GM12878 (cell line): Measurements from ENCODE around the gene PLXNC1. TPM values are rescaled to one million over a fixed set of nuclear protein-coding genes. Genes with fewer than 3 reads are reported as not detected.

Source experiments
- ATAC-seq: fragments of 200-7000 bp; cut with Tn5 transposase; 3 replicates; pipeline ENCODE4 v1.9.1; 2020; ENCODE audit warnings: mild to moderate bottlenecking, moderate library complexity
- BruUV-seq: library from RNA; stranded (reverse); fragments of 400-500 nt; replicated peaks from 2 replicates; lab custom pipeline; 2021; lab: Mats Ljungman, UMichigan
- CTCF ChIA-PET: fragments of 300-600 bp; sonication (Branson Sonifier 250); formaldehyde crosslinking; extraction: SDS; loops from one replicate; lab custom pipeline; 2021; ENCODE audit warnings: inconsistent platforms; lab: Yijun Ruan, JAX
- POLR2A ChIA-PET: fragments of 350-600 bp; formaldehyde crosslinking; extraction: SDS; loops from one replicate; lab custom pipeline; 2021; ENCODE audit warnings: inconsistent platforms; lab: Charles Lee
- RAD21 ChIA-PET: fragments of 300-600 bp; sonication (Branson Sonifier 250); formaldehyde crosslinking; loops from one replicate; lab custom pipeline; 2023; ENCODE audit warnings: antibody characterized with exemption; ENCODE audit not compliant: unreplicated experiment; lab: Charles Lee
- SMC1A ChIA-PET: fragments of 300-600 bp; sonication (Branson Sonifier 250); formaldehyde crosslinking; loops from one replicate; lab custom pipeline; 2023; ENCODE audit not compliant: unreplicated experiment, uncharacterized antibody; lab: Charles Lee
- DNase-seq: peaks from one replicate; pipeline ENCODE4 v3.0.0-alpha.2; 2011; ENCODE audit warnings: low read depth, low spot score
- FAIRE-seq: peaks from 3 replicates; lab custom pipeline; 2011; peaks lifted over from hg19 to GRCh38; lab: Jason Lieb, UNC
- H2AFZ ChIP-seq: 2 replicates; pipeline ENCODE4 v1.6.0; 2011; ENCODE audit warnings: low read depth, low read length, control low read depth; ENCODE audit not compliant: control insufficient read depth
- H3K27ac ChIP-seq: 2 replicates; pipeline ENCODE4 v1.5.1; 2011; ENCODE audit warnings: control low read depth; ENCODE audit not compliant: control insufficient read depth, insufficient read depth
- H3K27me3 ChIP-seq, 2 experiments: replicated peaks in 1 of 2; 2 replicates each; pipeline versions ENCODE4 v1.6.0 to v1.6.1; 2011; ENCODE audit warnings: low read length in 1 of 2; ENCODE audit not compliant: control insufficient read depth in 2 of 2, insufficient read depth in 2 of 2
- H3K36me3 ChIP-seq, 2 experiments: 2 replicates each; pipeline ENCODE4 v1.5.1; 2011; ENCODE audit warnings: low read length in 1 of 2; ENCODE audit not compliant: control insufficient read depth in 2 of 2, insufficient read depth in 2 of 2
- H3K4me1 ChIP-seq: 2 replicates; pipeline ENCODE4 v1.6.1; 2011; ENCODE audit warnings: mild to moderate bottlenecking, low read length, moderate library complexity, mixed read lengths; ENCODE audit not compliant: control insufficient read depth, insufficient read depth
- H3K4me2 ChIP-seq: 2 replicates; pipeline ENCODE4 v1.6.0; 2011; ENCODE audit warnings: control low read depth; ENCODE audit not compliant: control insufficient read depth, insufficient read depth
- H3K4me3 ChIP-seq: fragments of 200-600 bp; sonication (generic); 2 replicates; pipeline ENCODE4 v1.5.1; 2016
- H3K79me2 ChIP-seq: 2 replicates; pipeline ENCODE4 v1.6.0; 2011; ENCODE audit warnings: low read length; ENCODE audit not compliant: control insufficient read depth, insufficient read depth
- H3K9ac ChIP-seq: 2 replicates; pipeline ENCODE4 v1.8.0; 2011; ENCODE audit warnings: low read length, control low read depth, mixed read lengths; ENCODE audit not compliant: control insufficient read depth, insufficient read depth
- H3K9me3 ChIP-seq: replicated peaks from 3 replicates; pipeline ENCODE4 v1.5.1; 2011; ENCODE audit warnings: mild to moderate bottlenecking, low read length; ENCODE audit not compliant: control insufficient read depth, insufficient read depth
- H4K20me1 ChIP-seq: 2 replicates; pipeline ENCODE4 v1.6.0; 2011; ENCODE audit not compliant: control insufficient read depth, insufficient read depth
- BACH1 ChIP-seq: fragments of 450-650 bp; IDR thresholded peaks from 2 replicates; pipeline ENCODE4 v1.6.1; 2017; ENCODE audit warnings: mild to moderate bottlenecking, borderline replicate concordance
- BCL11A ChIP-seq: IDR thresholded peaks from 2 replicates; pipeline ENCODE4 v1.6.1; 2011; ENCODE audit warnings: low read depth, low read length
- BHLHE40 ChIP-seq, 2 experiments: fragments of 450-650 bp in 1 of 2; IDR thresholded peaks; 2 replicates each; pipeline ENCODE4 v1.6.1; 2011 to 2017; ENCODE audit warnings: low read depth in 2 of 2, borderline replicate concordance in 1 of 2, improper control_type of control experiment in 1 of 2, low read length in 1 of 2, mild to moderate bottlenecking in 1 of 2
- CBFB ChIP-seq: IDR thresholded peaks from 2 replicates; pipeline ENCODE4 v1.6.1; 2016; ENCODE audit warnings: antibody characterized with exemption, low read depth
- EED ChIP-seq: sonication (generic); IDR thresholded peaks from 2 replicates; pipeline ENCODE4 v1.6.1; 2016; ENCODE audit warnings: antibody characterized with exemption, low read depth
- ESRRA ChIP-seq: IDR thresholded peaks from 2 replicates; pipeline ENCODE4 v1.6.1; 2012; ENCODE audit warnings: mild to moderate bottlenecking, low read length, improper control_type of control experiment
- HCFC1 ChIP-seq: fragments of 150-350 bp; IDR thresholded peaks from 2 replicates; pipeline ENCODE4 v1.6.1; 2014; ENCODE audit warnings: low read length
- IRF4 ChIP-seq: IDR thresholded peaks from 2 replicates; pipeline ENCODE4 v1.6.1; 2011; ENCODE audit warnings: low read depth, low read length
- KAT2A ChIP-seq: conservative IDR thresholded peaks from 2 replicates; pipeline ENCODE4 v1.6.1; 2011; ENCODE audit warnings: low read depth, low read length; ENCODE audit not compliant: control insufficient read depth
- MLLT1 ChIP-seq: fragments of 450-650 bp; IDR thresholded peaks from 2 replicates; pipeline ENCODE4 v1.6.1; 2016; ENCODE audit warnings: mild to moderate bottlenecking
- MTA3 ChIP-seq: IDR thresholded peaks from 2 replicates; pipeline ENCODE4 v1.6.1; 2012; ENCODE audit warnings: low read length, inconsistent platforms, borderline replicate concordance
- NR2C1 ChIP-seq: fragments of 450-650 bp; IDR thresholded peaks from 2 replicates; pipeline ENCODE4 v1.6.1; 2017; ENCODE audit warnings: antibody characterized with exemption, mild to moderate bottlenecking, moderate library complexity
- SIN3A ChIP-seq: IDR thresholded peaks from 2 replicates; pipeline ENCODE4 v1.6.1; 2012; ENCODE audit warnings: low read depth, low read length, improper control_type of control experiment
- SMAD5 ChIP-seq: IDR thresholded peaks from 2 replicates; pipeline ENCODE4 v1.6.1; 2016; ENCODE audit warnings: antibody characterized with exemption, low read depth
- SPI1 ChIP-seq: IDR thresholded peaks from 2 replicates; pipeline ENCODE4 v1.6.1; 2011; ENCODE audit warnings: low read depth, mild to moderate bottlenecking, low read length, moderate library complexity, borderline replicate concordance; ENCODE audit not compliant: insufficient read depth
- SREBF1 ChIP-seq: IDR thresholded peaks from 2 replicates; pipeline ENCODE4 v1.6.1; 2012; ENCODE audit warnings: mild to moderate bottlenecking, low read length
- SUZ12 ChIP-seq: fragments of 200-600 bp; sonication (generic); IDR thresholded peaks from one replicate; pipeline ENCODE4 v1.6.1; 2018; ENCODE audit warnings: antibody characterized with exemption, mild to moderate bottlenecking; ENCODE audit not compliant: unreplicated experiment
- USF2 ChIP-seq: IDR thresholded peaks from 2 replicates; pipeline ENCODE4 v1.6.1; 2011; ENCODE audit warnings: low read depth, low read length, improper control_type of control experiment, borderline replicate concordance
- YY1 ChIP-seq: IDR thresholded peaks from 2 replicates; pipeline ENCODE4 v1.6.1; 2011; ENCODE audit warnings: low read depth, mild to moderate bottlenecking, low read length
- ZNF217 ChIP-seq: fragments of 450-650 bp; IDR thresholded peaks from 2 replicates; pipeline ENCODE4 v1.6.1; 2017; ENCODE audit warnings: antibody characterized with exemption, mild to moderate bottlenecking
- ZNF274 ChIP-seq: IDR thresholded peaks from one replicate; pipeline ENCODE4 v1.8.0; 2011; ENCODE audit not compliant: insufficient read length, insufficient read depth
- ZNF622 ChIP-seq: fragments of 450-650 bp; IDR thresholded peaks from 2 replicates; pipeline ENCODE4 v1.6.1; 2017; ENCODE audit warnings: mild to moderate bottlenecking, inconsistent platforms
- ZSCAN29 ChIP-seq: fragments of 450-650 bp; IDR thresholded peaks from 2 replicates; pipeline ENCODE4 v1.6.1; 2017; ENCODE audit warnings: mild to moderate bottlenecking, moderate library complexity
- WGBS: methylation state at CpG from one replicate; pipeline ENCODE4 v1.1.6; 2016; ENCODE audit warnings: low lambda C conversion rate; ENCODE audit not compliant: insufficient replicate concordance, insufficient coverage; ENCODE audit errors: missing lambda C conversion rate; 5-methylcytosine and 5-hydroxymethylcytosine counted together
- in situ Hi-C: fragments of 300-500 bp; cut with MboI; formaldehyde crosslinking; loops from 9 replicates; pipeline ENCODE4 v1.14.3; 2018; ENCODE audit warnings: mixed read lengths
- intact Hi-C: fragments of 100-400 bp; cut with micrococcal nuclease; formaldehyde crosslinking; loops from one replicate; pipeline ENCODE4 v1.14.2; 2022; ENCODE audit not compliant: unreplicated experiment
- polyA plus RNA-seq, 11 experiments: library from polyadenylated mRNA; depleted of rRNA in 4 of 11; unstranded in 6 of 11; stranded (reverse) in 5 of 11; fragments of >200 nt; fragmentation: Nextera tagmentation in 4 of 11; fragmentation: Illumina TruSeq in 1 of 11; extraction: Ambion mirVana in 4 of 11; extraction: Trizol in 1 of 11; gene quantifications; 1 replicate in 1 of 11; 2 replicates in 10 of 11; pipeline versions ENCODE4 v1.2.1 to v1.2.3, GENCODE V29; 2011 to 2016; ENCODE audit warnings: inconsistent platforms in 2 of 11, missing spikeins in 2 of 11, low read depth in 1 of 11
- total RNA-seq, 4 experiments: library from RNA; depleted of rRNA in 3 of 4; stranded (reverse); fragments of >200 nt in 3 of 4; fragmentation: Illumina TruSeq in 1 of 4; extraction: Trizol in 1 of 4; gene quantifications; 2 replicates each; pipeline versions ENCODE4 v1.2.1 to v1.2.3, GENCODE V29; 2013 to 2021

PLXNC1 gene
- total and polyA plus RNA-seq, 10 of the 15 experiments (the other 5 are each of a cell fraction or from before 2014, with no cell fraction given) = 5.2 to 41.2 (median 24.6) TPM

- TF ChIP-seq EED = peak; percentile 59; the same call in 1 of the 2 replicates
- TF ChIP-seq, all 136 proteins: peak for 15
These were observed 123.0 kb downstream of the PLXNC1 start (continued) for GRCh38 chr12:94271351-94271750.

GRCh38 chr12:94272280-94272679 is 123.9 kb downstream of the PLXNC1 start:
- ChIA-PET POLR2A (interaction anchor here (0.5 to 2.4 kb wide), 3 partner anchors 10 to 116 kb away, joined by 3 to 11 read pairs (median 4); no protein-coding TSS in a partner anchor), RAD21 (interaction anchor here (1.4 to 4.8 kb wide), 2 partner anchors 64 to 121 kb away, joined by 5 to 17 read pairs; no protein-coding TSS in a partner anchor), CTCF (interaction anchor here (1.1 kb wide), 1 partner anchor 10 kb away, joined by 3 read pairs; no protein-coding TSS in a partner anchor), SMC1A (interaction anchor here (0.9 to 2.3 kb wide), 6 partner anchors 10 to 132 kb away, joined by 3 to 10 read pairs (median 4); no protein-coding TSS in a partner anchor)
- 75% methylated on average over 5 of the region's 5 CpGs for WGBS
- no peaks in the 10 kb centered on the region for H4K20me1 ChIP-seq
- H3K27ac ChIP-seq = no peak overlapping the region
- no peak overlapping the region for H3K4me2 ChIP-seq
- DNase-seq (no peak), ATAC-seq (peak; percentile 12), FAIRE-seq (no peak)
- no peaks in the 10 kb centered on the region for H3K9me3 ChIP-seq
- intact Hi-C loops (no loop called here), in situ Hi-C loops (no loop called here)
- no peak overlapping the region for H3K4me3 ChIP-seq
- H2AFZ ChIP-seq = no peak overlapping the region
- H3K9ac ChIP-seq = no peak overlapping the region
- H3K79me2 ChIP-seq = no peaks in the 10 kb centered on the region
- H3K4me1 ChIP-seq = peaks cover 47% of the 10 kb centered on the region
- peaks cover 3 to 15% of the 10 kb centered on the region in 2 experiments; a peak in 3 of 4 replicates for H3K36me3 ChIP-seq
- no TSS peak for BruUV-seq
- H3K27me3 ChIP-seq = no peaks in the 10 kb centered on the region
- TF ChIP-seq MLLT1 (no peak), BACH1 (no peak), ESRRA (no peak), ZSCAN29 (no peak), SMAD5 (no peak), SREBF1 (no peak), ZNF217 (no peak), ZNF274 (no peak), NR2C1 (no peak), BCL11A (no peak), KAT2A (no peak), SIN3A (no peak), IRF4 (0 out of 2 replicates have a peak, but pooled peaks have one; percentile 24), SPI1 (peak; percentile 63), ZNF622 (no peak), CBFB (no peak), HCFC1 (no peak), MTA3 (no peak), USF2 (no peak), BHLHE40 (IDR thresholded peaks at IDR 0.05; ENCODE audit: borderline replicate concordance in 1 of 2, low read depth in 2 of 2, low read length in 1 of 2) (no peak), SUZ12 (no peak), YY1 (0 out of 2 replicates have a peak, but pooled peaks have one; percentile 56)
